HCT116 (cell line): ENCODE measurements around the gene CCR6. TPM values are rescaled to one million over a fixed set of nuclear protein-coding genes. Genes with fewer than 3 reads are reported as not detected.

ENCODE experiments used
- ATAC-seq: fragments of 200-7000 bp; cut with Tn5 transposase; 2 replicates; pipeline ENCODE4 v1.9.1; 2020; ENCODE audit warnings: mild to moderate bottlenecking, moderate library complexity
- BruUV-seq: library from RNA; stranded (reverse); fragments of 400-500 nt; replicated peaks from 2 replicates; lab custom pipeline; 2021; lab: Mats Ljungman, UMichigan
- CTCF ChIA-PET: fragments of 300-600 bp; sonication (Branson Sonifier 250); formaldehyde crosslinking; loops from one replicate; lab custom pipeline; 2021; ENCODE audit warnings: antibody characterized with exemption; lab: Charles Lee
- POLR2A ChIA-PET: fragments of 300-600, 350-600 bp; sonication (Branson Sonifier 250); formaldehyde crosslinking; loops from one replicate; lab custom pipeline; 2021; ENCODE audit warnings: antibody characterized with exemption; lab: Charles Lee
- RAD21 ChIA-PET, 2 experiments: fragments of 300-600 bp; sonication (Branson Sonifier 250); formaldehyde crosslinking; loops; one replicate each; lab custom pipeline; 2023; ENCODE audit warnings: low total read pairs in 2 of 2; ENCODE audit not compliant: uncharacterized antibody in 2 of 2, unreplicated experiment in 2 of 2, low non-redundant PET in 1 of 2; lab: Charles Lee
- DNase-seq: peaks from one replicate; pipeline ENCODE4 v3.0.0-alpha.2; 2010; ENCODE audit warnings: low read depth, low spot score
- H2AFZ ChIP-seq: fragments of 200-600 bp; shearing (Covaris generic), sonication (generic); 2 replicates; pipeline ENCODE4 v1.6.1; 2017; ENCODE audit warnings: low read depth, mixed run types, mixed read lengths, antibody characterized with exemption, low read length; ENCODE audit not compliant: poor library complexity, severe bottlenecking
- H3K27ac ChIP-seq: 2 replicates; pipeline ENCODE4 v1.5.1; 2012; ENCODE audit warnings: low read depth, low read length
- H3K27me3 ChIP-seq: fragments of 200-600 bp; sonication (generic); 2 replicates; pipeline ENCODE4 v1.6.1; 2016; ENCODE audit warnings: mixed run types, low read length, mixed read lengths; ENCODE audit not compliant: insufficient read depth
- H3K36me3 ChIP-seq, 2 experiments: fragments of 200-500 bp in 1 of 2; fragments of 200-600 bp in 1 of 2; sonication (Bioruptor generic) in 1 of 2; sonication (generic) in 1 of 2; 2 replicates each; pipeline versions ENCODE4 v1.5.1 to v1.6.1; 2014 to 2016; ENCODE audit warnings: low read length in 2 of 2, inconsistent platforms in 1 of 2, mixed read lengths in 1 of 2, mixed run types in 1 of 2; ENCODE audit not compliant: insufficient read depth in 2 of 2, control insufficient read depth in 1 of 2
- H3K4me1 ChIP-seq, 2 experiments: fragments of 200-600 bp in 1 of 2; sonication (generic) in 1 of 2; 2 replicates each; pipeline versions ENCODE4 v1.5.1 to v1.6.1; 2012 to 2017; ENCODE audit warnings: low read length in 2 of 2, inconsistent platforms in 1 of 2, mild to moderate bottlenecking in 1 of 2, mixed read lengths in 1 of 2, mixed run types in 1 of 2, moderate library complexity in 1 of 2; ENCODE audit not compliant: insufficient read depth in 2 of 2, control insufficient read depth in 1 of 2
- H3K4me2 ChIP-seq: fragments of 200-600 bp; sonication (generic); 2 replicates; pipeline ENCODE4 v1.6.1; 2017; ENCODE audit warnings: mixed run types, low read length, mixed read lengths
- H3K4me3 ChIP-seq, 2 experiments: fragments of 200-600 bp in 1 of 2; sonication (generic) in 1 of 2; replicated peaks in 1 of 2; 2 replicates each; pipeline ENCODE4 v1.5.1; 2011 to 2016; ENCODE audit warnings: low read length in 2 of 2, control low read depth in 1 of 2, low read depth in 1 of 2, mild to moderate bottlenecking in 1 of 2, mixed read lengths in 1 of 2, mixed run types in 1 of 2
- H3K79me2 ChIP-seq: fragments of 200-600 bp; sonication (generic); 2 replicates; pipeline ENCODE4 v1.6.1; 2017; ENCODE audit warnings: mild to moderate bottlenecking, mixed run types, low read length, moderate library complexity, mixed read lengths; ENCODE audit not compliant: insufficient read depth
- H3K9ac ChIP-seq: fragments of 200-600 bp; sonication (generic); 2 replicates; pipeline ENCODE4 v1.6.1; 2016; ENCODE audit warnings: low read length, mixed read lengths
- H3K9me2 ChIP-seq: fragments of 200-600 bp; sonication (generic), shearing (Covaris generic); 2 replicates; pipeline ENCODE4 v1.6.1; 2017; ENCODE audit warnings: mixed run types, mild to moderate bottlenecking, moderate library complexity; ENCODE audit not compliant: insufficient read depth
- H3K9me3 ChIP-seq, 2 experiments: fragments of 200-500 bp in 1 of 2; fragments of 200-600 bp in 1 of 2; sonication (Bioruptor generic) in 1 of 2; sonication (generic) in 1 of 2; 2 replicates each; pipeline ENCODE4 v1.6.1; 2014 to 2017; ENCODE audit warnings: low read length in 2 of 2, mixed read lengths in 2 of 2, inconsistent platforms in 1 of 2, low read depth in 1 of 2, mild to moderate bottlenecking in 1 of 2, mixed run types in 1 of 2, moderate library complexity in 1 of 2; ENCODE audit not compliant: control insufficient read depth in 1 of 2, insufficient read depth in 1 of 2
- H4K20me1 ChIP-seq: fragments of 200-600 bp; sonication (generic), shearing (Covaris generic); 2 replicates; pipeline ENCODE4 v1.6.1; 2017; ENCODE audit warnings: mixed run types, mild to moderate bottlenecking, moderate library complexity; ENCODE audit not compliant: insufficient read depth
- CBX3 ChIP-seq: IDR thresholded peaks from 2 replicates; pipeline ENCODE4 v1.6.1; 2012; ENCODE audit warnings: low read depth
- CEBPB ChIP-seq: IDR thresholded peaks from 2 replicates; pipeline ENCODE4 v1.6.1; 2012; ENCODE audit warnings: low read depth
- EGR1 ChIP-seq: IDR thresholded peaks from 2 replicates; pipeline ENCODE4 v1.6.1; 2012; ENCODE audit warnings: low read depth
- POLR2A ChIP-seq: IDR thresholded peaks from 2 replicates; pipeline ENCODE4 v1.7.0; 2011; ENCODE audit warnings: borderline replicate concordance; ENCODE audit not compliant: insufficient read depth, insufficient read length; ENCODE audit errors: extremely low read depth
- POLR2AphosphoS5 ChIP-seq: IDR thresholded peaks from 2 replicates; pipeline ENCODE4 v1.6.1; 2011; ENCODE audit warnings: mild to moderate bottlenecking, low read depth, low read length, moderate library complexity
- RAD21 ChIP-seq: IDR thresholded peaks from 2 replicates; pipeline ENCODE4 v1.6.1; 2012; ENCODE audit warnings: low read depth, mild to moderate bottlenecking
- TCF7L2 ChIP-seq: IDR thresholded peaks from 2 replicates; pipeline ENCODE4 v1.7.0; 2011; ENCODE audit warnings: borderline replicate concordance, inconsistent platforms; ENCODE audit not compliant: insufficient read depth, insufficient read length; ENCODE audit errors: extremely low read depth
- intact Hi-C: fragments of 100-400 bp; cut with micrococcal nuclease; formaldehyde crosslinking; loops from 2 replicates; pipeline ENCODE4 v1.10.0; 2022
- total RNA-seq: library from RNA; stranded (reverse); gene quantifications from one replicate; pipeline ENCODE4 v1.2.1, GENCODE V29; 2021; ENCODE audit not compliant: unreplicated experiment
- TF ChIP-seq, protein P1 (sequence below): IDR thresholded peaks from 2 replicates; pipeline ENCODE4 v1.6.1; 2012
- TF ChIP-seq, protein P2 (sequence below): IDR thresholded peaks from 2 replicates; pipeline ENCODE4 v1.6.1; 2012
- TF ChIP-seq, protein P3 (sequence below): IDR thresholded peaks from 2 replicates; pipeline ENCODE4 v1.6.1; 2011; ENCODE audit warnings: mild to moderate bottlenecking, low read length, moderate library complexity; ENCODE audit not compliant: insufficient replicate concordance; ENCODE audit errors: extremely low read depth

Gene CCR6
- total RNA-seq, 1 experiment from 2014 or later, result not detected

DNA sequence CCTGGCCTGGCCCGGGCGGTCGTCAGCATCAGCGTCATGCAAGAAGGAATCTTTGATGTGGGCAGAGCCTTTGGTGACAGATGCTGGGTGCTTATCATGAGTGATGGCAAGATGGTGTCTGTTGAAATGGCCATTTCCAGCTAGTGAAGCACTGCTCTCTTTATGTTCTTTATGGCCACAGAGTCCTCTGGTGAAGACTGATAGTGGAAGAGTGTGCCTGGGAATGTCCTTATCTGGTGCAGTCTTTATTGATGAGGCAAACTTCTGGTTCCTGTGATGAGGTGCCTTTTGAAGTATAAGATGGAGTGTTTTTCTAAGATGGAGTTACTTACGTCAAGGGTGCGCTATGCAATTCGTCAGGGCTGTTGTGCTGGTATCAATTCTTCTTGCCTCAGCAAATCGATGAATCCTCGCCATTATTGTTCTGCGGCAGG lies 22.6 kb upstream of the CCR6 start:
- Histone ChIP-seq H3K27ac (no peak overlapping the region), H4K20me1 (no peaks in the 10 kb centered on the region), H3K36me3 (no peaks in the 10 kb centered on the region), H2AFZ (no peak overlapping the region), H3K9me2 (no peaks in the 10 kb centered on the region), H3K27me3 (no peaks in the 10 kb centered on the region), H3K9ac (no peak overlapping the region), H3K4me1 (no peaks in the 10 kb centered on the region), H3K9me3 (no peaks in the 10 kb centered on the region), H3K4me2 (no peak overlapping the region), H3K4me3 (no peak overlapping the region), H3K79me2 (no peaks in the 10 kb centered on the region)
- BruUV-seq, result no TSS peak
- intact Hi-C loops, result no loop called here
- CTCF ChIA-PET, result no interaction called here
- POLR2A ChIA-PET, result no interaction called here
- DNase-seq, result no peak
- RAD21 ChIA-PET, result no interaction called here
- no peak for TF ChIP-seq POLR2AphosphoS5
- TF ChIP-seq, protein P1, sequence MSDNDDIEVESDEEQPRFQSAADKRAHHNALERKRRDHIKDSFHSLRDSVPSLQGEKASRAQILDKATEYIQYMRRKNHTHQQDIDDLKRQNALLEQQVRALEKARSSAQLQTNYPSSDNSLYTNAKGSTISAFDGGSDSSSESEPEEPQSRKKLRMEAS, result no peak
- no peak for TF ChIP-seq CEBPB
- no peak for TF ChIP-seq POLR2A
- TF ChIP-seq, protein P2, sequence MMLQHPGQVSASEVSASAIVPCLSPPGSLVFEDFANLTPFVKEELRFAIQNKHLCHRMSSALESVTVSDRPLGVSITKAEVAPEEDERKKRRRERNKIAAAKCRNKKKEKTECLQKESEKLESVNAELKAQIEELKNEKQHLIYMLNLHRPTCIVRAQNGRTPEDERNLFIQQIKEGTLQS, result no peak
- TF ChIP-seq CBX3, result no peak
- TF ChIP-seq TCF7L2, result no peak
- no peak for TF ChIP-seq RAD21
- TF ChIP-seq, protein P3, sequence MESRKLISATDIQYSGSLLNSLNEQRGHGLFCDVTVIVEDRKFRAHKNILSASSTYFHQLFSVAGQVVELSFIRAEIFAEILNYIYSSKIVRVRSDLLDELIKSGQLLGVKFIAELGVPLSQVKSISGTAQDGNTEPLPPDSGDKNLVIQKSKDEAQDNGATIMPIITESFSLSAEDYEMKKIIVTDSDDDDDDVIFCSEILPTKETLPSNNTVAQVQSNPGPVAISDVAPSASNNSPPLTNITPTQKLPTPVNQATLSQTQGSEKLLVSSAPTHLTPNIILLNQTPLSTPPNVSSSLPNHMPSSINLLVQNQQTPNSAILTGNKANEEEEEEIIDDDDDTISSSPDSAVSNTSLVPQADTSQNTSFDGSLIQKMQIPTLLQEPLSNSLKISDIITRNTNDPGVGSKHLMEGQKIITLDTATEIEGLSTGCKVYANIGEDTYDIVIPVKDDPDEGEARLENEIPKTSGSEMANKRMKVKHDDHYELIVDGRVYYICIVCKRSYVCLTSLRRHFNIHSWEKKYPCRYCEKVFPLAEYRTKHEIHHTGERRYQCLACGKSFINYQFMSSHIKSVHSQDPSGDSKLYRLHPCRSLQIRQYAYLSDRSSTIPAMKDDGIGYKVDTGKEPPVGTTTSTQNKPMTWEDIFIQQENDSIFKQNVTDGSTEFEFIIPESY, result no peak
- no peak for TF ChIP-seq EGR1
- ATAC-seq, result no peak
